ENCODE measurements around the gene STX16. TPM values are rescaled to one million over a fixed set of nuclear protein-coding genes. Genes with fewer than 3 reads are reported as not detected.

The STX16 gene
- total and polyA plus RNA-seq, 5 donors from 2014 or later, result 22.8 to 190 (median 27.0) TPM

GRCh38 chr20:58627212-58628072 lies 23.6 kb upstream of the STX16 start:
- no peak overlapping the region for H3K27ac ChIP-seq (ENCODE audit: insufficient read depth, low read length, poor library complexity, severe bottlenecking)
- DNase-seq (no peak), ATAC-seq (ENCODE audit: low read depth in 2 of 2) (peak; percentile 60 to 87)
- Mint-ChIP-seq H3K4me3 (peak overlapping the region in 1 of 4 donors; percentile 54), H3K36me3 (no peaks in the 10 kb centered on the region), H3K27ac (peak overlapping the region in 1 of 3 donors; percentile 87), H3K4me1 (peaks cover 6 to 12% (median 7%) of the 10 kb centered on the region in 4 donors), H3K9me3 (peaks cover 0 to 4% (median 0%) of the 10 kb centered on the region in 7 donors), H3K27me3 (no peaks in the 10 kb centered on the region)
- H3K9me3 ChIP-seq (ENCODE audit: control insufficient read depth in 2 of 2, low read length in 2 of 2), result no peaks in the 10 kb centered on the region
- H3K27me3 ChIP-seq (ENCODE audit: control insufficient read depth, insufficient read depth, low read length), result no peaks in the 10 kb centered on the region
- H3K4me1 ChIP-seq (ENCODE audit: control insufficient read depth, insufficient read depth, low read length, poor library complexity, severe bottlenecking), result no peaks in the 10 kb centered on the region
- H3K4me3 ChIP-seq (ENCODE audit: low read depth, low read length), result no peak overlapping the region
- H3K36me3 ChIP-seq (ENCODE audit: control insufficient read depth, insufficient read depth, low read length), result no peaks in the 10 kb centered on the region

- Mint-ChIP-seq H3K36me3 (no peaks in the 10 kb centered on the region), H3K27me3 (no peaks in the 10 kb centered on the region), H3K9me3 (peaks cover 0 to 4% (median 0%) of the 10 kb centered on the region in 7 donors), H3K27ac (no peak overlapping the region), H3K4me1 (peaks cover 6 to 19% (median 9%) of the 10 kb centered on the region in 4 donors), H3K4me3 (no peak overlapping the region)
- H3K27me3 ChIP-seq (ENCODE audit: control insufficient read depth, insufficient read depth, low read length), result no peaks in the 10 kb centered on the region
- DNase-seq (no peak), ATAC-seq (ENCODE audit: low read depth in 2 of 2) (no peak)
- H3K4me3 ChIP-seq (ENCODE audit: low read depth, low read length), result no peak overlapping the region
- no peaks in the 10 kb centered on the region for H3K36me3 ChIP-seq (ENCODE audit: control insufficient read depth, insufficient read depth, low read length)
- no peaks in the 10 kb centered on the region for H3K9me3 ChIP-seq (ENCODE audit: control insufficient read depth in 2 of 2, low read length in 2 of 2)
- H3K4me1 ChIP-seq (ENCODE audit: control insufficient read depth, insufficient read depth, low read length, poor library complexity, severe bottlenecking), result no peaks in the 10 kb centered on the region
- H3K27ac ChIP-seq (ENCODE audit: insufficient read depth, low read length, poor library complexity, severe bottlenecking), result no peak overlapping the region
Observed at GRCh38 chr20:58628491-58629214, 22.4 kb upstream of the STX16 start.

DNA sequence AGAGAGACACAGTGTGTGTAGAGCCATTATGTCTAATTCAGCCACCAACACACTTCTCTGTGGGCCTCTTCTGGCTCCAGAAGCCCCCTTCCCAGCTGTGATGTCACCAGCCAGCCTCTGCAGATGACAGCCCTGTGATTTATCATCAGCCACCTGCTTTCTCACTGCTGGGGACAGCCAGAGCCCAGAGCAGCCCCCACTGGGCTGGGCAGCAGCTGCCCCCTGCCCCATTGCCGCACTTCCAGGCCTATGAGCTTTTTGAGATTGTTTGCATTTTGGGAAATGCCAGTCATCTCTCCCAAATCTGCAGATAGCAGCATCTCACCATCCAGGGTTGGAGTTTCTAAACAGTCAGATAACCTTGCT lies 21.9 kb upstream of the STX16 start:
- Mint-ChIP-seq H3K27me3 (no peaks in the 10 kb centered on the region), H3K36me3 (no peaks in the 10 kb centered on the region), H3K27ac (no peak overlapping the region), H3K4me1 (peaks cover 6 to 22% (median 11%) of the 10 kb centered on the region in 4 donors), H3K9me3 (peaks cover 0 to 4% (median 0%) of the 10 kb centered on the region in 7 donors), H3K4me3 (no peak overlapping the region)
- Histone ChIP-seq H3K36me3 (ENCODE audit: control insufficient read depth, insufficient read depth, low read length) (no peaks in the 10 kb centered on the region), H3K4me1 (ENCODE audit: control insufficient read depth, insufficient read depth, low read length, poor library complexity, severe bottlenecking) (peaks cover 3% of the 10 kb centered on the region), H3K27me3 (ENCODE audit: control insufficient read depth, insufficient read depth, low read length) (no peaks in the 10 kb centered on the region), H3K9me3 (ENCODE audit: control insufficient read depth in 2 of 2, low read length in 2 of 2) (no peaks in the 10 kb centered on the region), H3K4me3 (ENCODE audit: low read depth, low read length) (no peak overlapping the region), H3K27ac (ENCODE audit: insufficient read depth, low read length, poor library complexity, severe bottlenecking) (no peak overlapping the region)
- no peak for ATAC-seq (ENCODE audit: low read depth in 2 of 2)
- no peak for DNase-seq

DNA sequence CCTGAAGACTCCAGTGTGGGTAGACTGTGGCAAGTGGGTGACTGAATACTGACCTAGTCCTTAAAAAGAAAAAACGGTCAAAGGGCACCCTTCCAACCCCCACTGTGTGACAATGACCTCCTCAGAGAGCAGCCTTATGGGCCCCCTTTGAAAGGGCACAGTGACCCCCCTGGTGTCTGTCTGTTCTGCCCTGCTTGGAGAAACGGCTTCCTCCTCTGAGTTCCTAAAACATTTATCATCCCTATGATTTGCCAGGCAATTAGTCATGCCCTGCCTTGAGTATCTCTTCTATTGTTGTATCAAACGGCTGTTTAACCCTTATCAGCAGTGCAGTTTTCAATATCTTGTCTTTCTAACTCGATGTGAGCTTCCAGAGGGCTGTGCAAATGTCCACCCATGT lies 21.0 kb upstream of the STX16 start:
- H3K4me1 ChIP-seq (ENCODE audit: control insufficient read depth, insufficient read depth, low read length, poor library complexity, severe bottlenecking), result peaks cover 11% of the 10 kb centered on the region
- no peak overlapping the region for H3K27ac Mint-ChIP-seq
- ATAC-seq (ENCODE audit: low read depth in 2 of 2), result no peak

GRCh38 chr20:58633161-58634053 lies 17.7 kb upstream of the STX16 start:
- no peaks in the 10 kb centered on the region for H3K9me3 ChIP-seq (ENCODE audit: control insufficient read depth in 2 of 2, low read length in 2 of 2)
- DNase-seq (no peak), ATAC-seq (ENCODE audit: low read depth in 2 of 2) (no peak)
- no peak overlapping the region for H3K27ac ChIP-seq (ENCODE audit: insufficient read depth, low read length, poor library complexity, severe bottlenecking)
- H3K36me3 ChIP-seq (ENCODE audit: control insufficient read depth, insufficient read depth, low read length), result no peaks in the 10 kb centered on the region
- peak overlapping the region; percentile 36 to 81 (median 78) for H3K27ac Mint-ChIP-seq
- H3K27me3 ChIP-seq (ENCODE audit: control insufficient read depth, insufficient read depth, low read length), result no peaks in the 10 kb centered on the region
- peaks cover 11% of the 10 kb centered on the region for H3K4me1 ChIP-seq (ENCODE audit: control insufficient read depth, insufficient read depth, low read length, poor library complexity, severe bottlenecking)
- H3K36me3 Mint-ChIP-seq, result no peaks in the 10 kb centered on the region
- no peaks in the 10 kb centered on the region for H3K9me3 Mint-ChIP-seq
- no peaks in the 10 kb centered on the region for H3K27me3 Mint-ChIP-seq
- peak overlapping the region in 1 of 4 donors; percentile 19 for H3K4me3 Mint-ChIP-seq
- H3K4me1 Mint-ChIP-seq, result peaks cover 0 to 24% (median 14%) of the 10 kb centered on the region in 4 donors
- H3K4me3 ChIP-seq (ENCODE audit: low read depth, low read length), result no peak overlapping the region

More for the DNA sequence above, 21.0 kb upstream of the STX16 start:
- H3K4me3 Mint-ChIP-seq, result no peak overlapping the region
- H3K9me3 Mint-ChIP-seq, result peaks cover 0 to 4% (median 0%) of the 10 kb centered on the region in 7 donors
- no peak overlapping the region for H3K4me3 ChIP-seq (ENCODE audit: low read depth, low read length)
- H3K9me3 ChIP-seq (ENCODE audit: control insufficient read depth in 2 of 2, low read length in 2 of 2), result no peaks in the 10 kb centered on the region
- no peaks in the 10 kb centered on the region for H3K36me3 Mint-ChIP-seq
- no peaks in the 10 kb centered on the region for H3K36me3 ChIP-seq (ENCODE audit: control insufficient read depth, insufficient read depth, low read length)
- H3K27ac ChIP-seq (ENCODE audit: insufficient read depth, low read length, poor library complexity, severe bottlenecking), result no peak overlapping the region
- no peaks in the 10 kb centered on the region for H3K27me3 Mint-ChIP-seq
- H3K27me3 ChIP-seq (ENCODE audit: control insufficient read depth, insufficient read depth, low read length), result no peaks in the 10 kb centered on the region
- peaks cover 8 to 31% (median 16%) of the 10 kb centered on the region in 4 donors for H3K4me1 Mint-ChIP-seq
- no peak for DNase-seq

DNA sequence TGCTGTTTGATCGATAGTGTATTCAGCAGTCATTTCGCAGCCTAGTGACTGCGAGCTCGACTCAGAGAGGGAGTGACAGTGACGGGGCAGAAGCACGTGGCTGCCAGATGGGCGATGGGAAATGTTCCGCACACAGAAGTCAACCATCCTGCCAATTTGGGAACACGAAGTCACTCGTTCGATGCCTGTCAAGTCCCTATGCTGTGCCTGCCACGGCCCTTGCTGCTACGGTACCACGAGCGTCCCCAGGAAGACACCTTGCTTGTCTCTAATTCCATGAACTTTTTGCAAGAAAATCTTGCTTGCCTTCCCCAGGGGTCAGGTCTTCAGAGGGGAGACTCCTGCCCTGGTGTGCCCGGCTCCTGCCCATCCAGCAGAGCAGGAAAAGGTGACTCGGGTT lies 17.0 kb upstream of the STX16 start:
- Histone ChIP-seq H3K27me3 (ENCODE audit: control insufficient read depth, insufficient read depth, low read length) (no peaks in the 10 kb centered on the region), H3K4me1 (ENCODE audit: control insufficient read depth, insufficient read depth, low read length, poor library complexity, severe bottlenecking) (peaks cover 11% of the 10 kb centered on the region), H3K9me3 (ENCODE audit: control insufficient read depth in 2 of 2, low read length in 2 of 2) (no peaks in the 10 kb centered on the region), H3K27ac (ENCODE audit: insufficient read depth, low read length, poor library complexity, severe bottlenecking) (peak overlapping the region; percentile 30), H3K4me3 (ENCODE audit: low read depth, low read length) (peak overlapping the region; percentile 64), H3K36me3 (ENCODE audit: control insufficient read depth, insufficient read depth, low read length) (no peaks in the 10 kb centered on the region)
- Mint-ChIP-seq H3K9me3 (no peaks in the 10 kb centered on the region), H3K36me3 (no peaks in the 10 kb centered on the region), H3K27me3 (no peaks in the 10 kb centered on the region), H3K4me1 (peaks cover 0 to 24% (median 14%) of the 10 kb centered on the region in 4 donors), H3K4me3 (peak overlapping the region in 3 of 4 donors; percentile 50 to 74 (median 64)), H3K27ac (peak overlapping the region; percentile 78 to 84 (median 81))
- ATAC-seq (ENCODE audit: low read depth in 2 of 2), result no peak
- no peak for DNase-seq

Data from CD4-positive, CD25-positive, alpha-beta regulatory T cell (primary cell).